ENCODE results near the gene DLX2.

DLX2 gene

GRCh38 chr2:172053486-172053885 is 49.2 kb downstream of the DLX2 start:
- DNase-seq (ENCODE audit: low read depth), result no peak

- peak; percentile 78 for DNase-seq (ENCODE audit: low read depth)
These were observed 50.4 kb downstream of the DLX2 start for GRCh38 chr2:172052000-172052983.

- DNase-seq (ENCODE audit: low read depth), result no peak
These were observed 52.1 kb downstream of the DLX2 start for GRCh38 chr2:172050479-172051125.

GRCh38 chr2:172049567-172050120 is 53.1 kb downstream of the DLX2 start:
- DNase-seq (ENCODE audit: low read depth), result no peak
